MM.1S (cell line): ENCODE data around the gene FMO3.

Experiments
- DNase-seq: peaks from one replicate; pipeline ENCODE4 v3.0.0-alpha.2; 2015
- H2AFZ ChIP-seq: fragments of 300-600 bp; sonication (generic); 2 replicates; pipeline ENCODE4 v1.6.0; 2016; ENCODE audit warnings: antibody characterized with exemption, low read length
- H3F3A ChIP-seq: fragments of 300-600 bp; sonication (generic); 2 replicates; pipeline ENCODE4 v1.6.1; 2016; ENCODE audit warnings: mild to moderate bottlenecking, antibody characterized with exemption, low read length, moderate library complexity, mixed read lengths; ENCODE audit not compliant: insufficient read depth
- H3K27ac ChIP-seq: fragments of 300-600 bp; sonication (generic); 2 replicates; pipeline ENCODE4 v1.5.1; 2016; ENCODE audit warnings: mild to moderate bottlenecking, low read length
- H3K27me3 ChIP-seq: fragments of 300-600 bp; sonication (generic); replicated peaks from 2 replicates; pipeline ENCODE4 v1.6.0; 2016; ENCODE audit warnings: low read length; ENCODE audit not compliant: insufficient read depth
- H3K36me3 ChIP-seq: fragments of 300-600 bp; sonication (generic); replicated peaks from 2 replicates; pipeline ENCODE4 v1.6.1; 2016; ENCODE audit warnings: mild to moderate bottlenecking, low read length, mixed read lengths; ENCODE audit not compliant: insufficient read depth
- H3K4me1 ChIP-seq: fragments of 300-600 bp; sonication (generic); 2 replicates; pipeline ENCODE4 v1.6.1; 2016; ENCODE audit warnings: low read length, mixed read lengths
- H3K4me2 ChIP-seq: fragments of 300-600 bp; sonication (generic); 2 replicates; pipeline ENCODE4 v1.6.0; 2016; ENCODE audit warnings: low read depth, low read length
- H3K4me3 ChIP-seq: fragments of 300-600 bp; sonication (generic); 2 replicates; pipeline ENCODE4 v1.5.1; 2016; ENCODE audit warnings: low read length, mixed read lengths
- H3K79me2 ChIP-seq: fragments of 300-600 bp; sonication (generic); 2 replicates; pipeline ENCODE4 v1.6.1; 2016; ENCODE audit warnings: mixed run types, low read length, mixed read lengths
- H3K9ac ChIP-seq: fragments of 300-600 bp; sonication (generic); 2 replicates; pipeline ENCODE4 v1.6.1; 2016; ENCODE audit warnings: low read length, mixed read lengths
- H3K9me2 ChIP-seq: fragments of 300-600 bp; sonication (generic); replicated peaks from 2 replicates; pipeline ENCODE4 v1.6.1; 2016; ENCODE audit warnings: mild to moderate bottlenecking, low read length, mixed read lengths; ENCODE audit not compliant: insufficient read depth
- H3K9me3 ChIP-seq: fragments of 300-600 bp; sonication (generic); replicated peaks from 2 replicates; pipeline ENCODE4 v1.6.1; 2016; ENCODE audit warnings: mild to moderate bottlenecking, low read length, mixed read lengths; ENCODE audit not compliant: insufficient read depth
- H4K20me1 ChIP-seq: fragments of 300-600 bp; sonication (generic); 2 replicates; pipeline ENCODE4 v1.6.1; 2016; ENCODE audit warnings: mild to moderate bottlenecking, low read length, moderate library complexity, mixed read lengths; ENCODE audit not compliant: insufficient read depth
- CTCF ChIP-seq: fragments of 300-600 bp; sonication (generic); IDR thresholded peaks from 2 replicates; pipeline ENCODE4 v1.5.1; 2016; ENCODE audit warnings: antibody characterized with exemption, low read length, mixed read lengths
- EZH2 ChIP-seq: fragments of 300-600 bp; sonication (generic); optimal IDR thresholded peaks from 2 replicates; pipeline ENCODE3; 2017; ENCODE audit warnings: low read depth, mild to moderate bottlenecking, antibody characterized with exemption, low read length, mixed read lengths
- EZH2phosphoT487 ChIP-seq: fragments of 300-600 bp; sonication (generic); IDR thresholded peaks from 2 replicates; pipeline ENCODE4 v1.6.1; 2018; ENCODE audit warnings: antibody characterized with exemption, low read length

The FMO3 gene

GRCh38 chr1:171160639-171161354 lies 70.1 kb downstream of the FMO3 start:
- H3K4me3 ChIP-seq, result no peak overlapping the region
- no peak for TF ChIP-seq CTCF
- TF ChIP-seq EZH2, result no peak
- TF ChIP-seq EZH2phosphoT487, result no peak
- H3K27me3 ChIP-seq, result no peaks in the 10 kb centered on the region
- DNase-seq, result no peak
- no peaks in the 10 kb centered on the region for H3K79me2 ChIP-seq
- H3K36me3 ChIP-seq, result no peaks in the 10 kb centered on the region
- no peaks in the 10 kb centered on the region for H4K20me1 ChIP-seq
- no peak overlapping the region for H3K27ac ChIP-seq
- no peaks in the 10 kb centered on the region for H3K9me2 ChIP-seq
- no peak overlapping the region for H2AFZ ChIP-seq
- no peak overlapping the region for H3K9ac ChIP-seq
- no peaks in the 10 kb centered on the region for H3F3A ChIP-seq
- no peak overlapping the region for H3K4me2 ChIP-seq
- no peaks in the 10 kb centered on the region for H3K4me1 ChIP-seq
- no peaks in the 10 kb centered on the region for H3K9me3 ChIP-seq

DNA sequence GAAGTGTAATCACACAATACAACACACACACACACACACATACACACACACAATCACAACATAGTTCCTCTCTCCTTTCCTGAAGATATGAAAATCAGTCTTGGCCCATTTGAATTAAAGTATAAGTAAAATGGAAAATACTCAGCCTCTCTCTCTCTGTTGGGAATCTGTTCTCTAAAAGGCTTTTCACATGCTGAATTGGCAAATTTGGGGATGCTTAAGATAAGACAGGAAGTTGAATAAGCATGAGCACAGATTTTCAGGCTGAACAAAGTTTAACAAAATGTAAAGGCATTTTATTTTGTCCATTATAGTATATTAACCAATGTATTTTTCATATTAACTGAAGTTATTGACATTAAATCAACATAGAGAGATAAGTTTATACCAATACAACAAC lies 70.7 kb downstream of the FMO3 start:
- no peak for TF ChIP-seq CTCF
- no peak for TF ChIP-seq EZH2phosphoT487
- no peak for TF ChIP-seq EZH2
- no peaks in the 10 kb centered on the region for H3K9me3 ChIP-seq
- H3K9ac ChIP-seq, result no peak overlapping the region
- no peaks in the 10 kb centered on the region for H3F3A ChIP-seq
- no peaks in the 10 kb centered on the region for H3K27me3 ChIP-seq
- no peak for DNase-seq
- no peaks in the 10 kb centered on the region for H3K36me3 ChIP-seq
- H3K4me2 ChIP-seq, result no peak overlapping the region
- no peaks in the 10 kb centered on the region for H3K9me2 ChIP-seq
- no peak overlapping the region for H3K4me3 ChIP-seq
- no peak overlapping the region for H3K27ac ChIP-seq
- H3K4me1 ChIP-seq, result no peaks in the 10 kb centered on the region
- no peak overlapping the region for H2AFZ ChIP-seq
- H4K20me1 ChIP-seq, result no peaks in the 10 kb centered on the region
- no peaks in the 10 kb centered on the region for H3K79me2 ChIP-seq

DNA sequence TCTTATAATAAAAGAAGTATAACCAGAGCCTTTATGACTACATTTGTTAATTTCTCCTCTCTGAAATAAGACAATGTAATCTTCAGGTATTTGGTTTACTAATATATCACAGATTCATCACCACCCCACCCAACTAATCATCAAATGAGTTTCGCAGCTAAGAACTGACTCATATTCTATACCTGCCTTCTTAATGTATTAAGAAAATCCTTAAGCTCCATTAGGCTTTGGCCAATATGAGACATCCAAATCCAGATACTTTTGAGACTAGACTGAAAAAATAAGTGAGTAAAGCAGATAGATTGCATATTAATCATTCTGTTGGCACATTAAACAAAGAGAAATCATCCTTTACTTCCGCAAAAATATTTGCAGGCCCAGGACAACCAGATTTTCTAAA lies 75.7 kb downstream of the FMO3 start:
- H3K79me2 ChIP-seq, result no peaks in the 10 kb centered on the region
- H3K4me1 ChIP-seq, result no peaks in the 10 kb centered on the region
- H3K27me3 ChIP-seq, result no peaks in the 10 kb centered on the region
- H3F3A ChIP-seq, result no peaks in the 10 kb centered on the region
- no peaks in the 10 kb centered on the region for H3K36me3 ChIP-seq
- no peak overlapping the region for H3K27ac ChIP-seq
- H3K9me2 ChIP-seq, result no peaks in the 10 kb centered on the region
- H2AFZ ChIP-seq, result no peak overlapping the region
- DNase-seq, result no peak
- TF ChIP-seq CTCF (no peak), EZH2 (no peak), EZH2phosphoT487 (no peak)
- H3K4me2 ChIP-seq, result no peak overlapping the region
- H4K20me1 ChIP-seq, result no peaks in the 10 kb centered on the region
- H3K4me3 ChIP-seq, result no peak overlapping the region
- no peaks in the 10 kb centered on the region for H3K9me3 ChIP-seq
- H3K9ac ChIP-seq, result no peak overlapping the region
